ENCODE results near the gene TGFBR3.

Gene TGFBR3

DNA sequence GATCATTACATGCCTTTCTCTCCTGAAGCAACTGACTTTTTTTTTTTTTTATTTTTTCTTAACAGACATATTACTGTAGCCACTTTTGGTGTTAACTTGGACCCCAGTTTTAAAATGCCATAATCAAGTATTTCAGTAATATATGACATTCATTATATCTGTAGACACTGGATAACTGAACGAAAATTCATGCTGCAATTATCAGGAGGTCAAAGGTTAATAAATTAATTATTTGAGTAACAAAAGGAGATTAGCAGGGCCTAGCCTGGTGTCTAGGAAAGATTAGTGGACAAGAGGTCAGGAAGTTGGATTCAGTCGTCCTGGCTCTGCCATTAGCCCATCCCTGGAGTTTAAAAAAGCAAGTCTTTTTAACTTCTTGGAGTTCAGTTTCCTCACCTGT is 168.1 kb downstream of the TGFBR3 start:
- no peak for DNase-seq (ENCODE audit: low read depth in 2 of 3, low spot score in 1 of 3)

DNA sequence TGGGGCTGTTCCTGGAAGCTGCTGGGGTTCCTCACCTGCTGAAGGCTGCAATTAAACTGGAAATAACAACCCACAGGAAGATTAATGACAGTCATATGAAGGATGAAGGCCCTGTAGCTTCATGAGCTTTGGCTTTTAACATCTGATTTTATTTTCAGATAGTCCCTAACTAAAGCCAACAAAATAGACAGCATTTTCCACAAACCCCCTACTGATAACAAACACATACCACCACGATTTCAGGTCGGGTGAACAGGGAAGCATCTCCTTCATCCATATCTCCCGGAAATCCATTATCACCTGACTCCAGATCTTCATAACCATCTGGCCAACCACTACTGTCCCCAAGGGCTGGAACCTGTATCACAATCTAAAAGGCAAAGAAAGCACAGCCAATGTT is 169.6 kb downstream of the TGFBR3 start:
- no peak for DNase-seq (ENCODE audit: low read depth in 2 of 3, low spot score in 1 of 3)

DNA sequence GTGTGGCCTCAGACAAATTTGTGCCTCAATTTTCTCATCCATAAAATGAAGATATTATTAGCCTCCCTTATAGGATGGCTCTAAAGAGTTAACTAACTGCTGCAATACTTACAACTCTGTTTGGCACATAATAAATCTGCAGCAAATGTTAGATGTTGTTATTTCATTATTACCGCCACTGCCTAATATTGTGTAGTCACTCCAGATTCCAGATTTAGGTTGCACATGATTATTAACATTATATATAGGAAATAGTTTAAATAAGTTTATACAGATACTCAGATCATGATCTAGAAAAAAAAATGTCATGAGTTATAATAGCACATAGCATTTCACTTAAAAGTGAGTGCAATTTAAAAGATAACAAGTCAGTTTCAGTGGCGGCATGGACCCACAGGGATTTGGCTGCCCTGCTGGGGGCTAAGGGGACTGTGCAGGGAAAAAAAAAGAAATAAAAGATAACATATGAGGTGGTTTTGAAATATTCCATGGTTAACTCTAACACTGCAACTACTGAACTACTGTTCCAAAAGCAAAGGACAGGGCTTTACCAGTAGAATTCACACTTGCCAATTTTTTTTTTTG is 170.4 kb downstream of the TGFBR3 start:
- no peak for DNase-seq (ENCODE audit: low read depth in 2 of 3, low spot score in 1 of 3)

- no peak for DNase-seq (ENCODE audit: low read depth in 2 of 3, low spot score in 1 of 3)
These were observed 171.0 kb downstream of the TGFBR3 start for GRCh38 chr1:91714867-91715381.

DNA sequence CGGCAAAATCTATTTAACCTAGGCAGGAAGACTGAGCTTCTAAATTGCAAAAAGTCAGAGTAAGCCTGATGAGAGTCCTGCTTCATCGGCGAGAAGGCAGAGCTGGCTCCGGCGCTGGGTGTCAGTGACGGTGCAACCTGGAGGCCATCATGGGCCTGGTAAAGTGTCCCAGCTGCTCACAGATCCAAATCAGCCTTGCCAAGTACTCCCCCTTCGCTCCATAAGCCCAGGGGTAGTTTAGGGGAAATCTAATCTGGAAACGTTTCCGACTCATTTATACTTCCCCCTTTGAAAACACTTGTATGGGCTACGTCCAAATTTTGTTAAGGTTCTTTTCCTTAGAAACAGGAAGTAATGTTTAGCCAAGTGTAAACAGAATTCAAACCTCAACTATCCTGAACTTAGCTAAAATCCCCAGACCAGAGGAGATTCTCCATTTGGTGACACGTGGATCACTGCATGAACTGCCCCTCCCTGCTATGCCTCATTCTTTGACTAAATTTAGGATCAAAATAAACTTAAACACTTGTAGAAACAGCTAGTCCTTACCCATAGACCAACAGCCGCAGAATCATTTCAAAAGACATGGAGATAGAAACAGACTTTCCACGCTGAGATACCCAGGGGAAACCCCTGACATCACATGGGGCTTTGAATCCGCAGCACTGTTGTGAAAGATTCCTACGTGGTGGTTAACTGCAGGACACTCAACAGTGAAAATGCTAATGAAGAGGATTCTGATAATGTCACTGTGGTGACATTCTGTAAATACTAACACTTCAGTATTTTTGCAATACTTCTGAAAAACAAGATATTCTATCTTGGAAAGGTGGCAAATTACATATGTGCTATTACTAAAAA is 172.7 kb downstream of the TGFBR3 start:
- peak; percentile 34 to 62 (median 53) for DNase-seq (ENCODE audit: low read depth in 2 of 3, low spot score in 1 of 3)

DNA sequence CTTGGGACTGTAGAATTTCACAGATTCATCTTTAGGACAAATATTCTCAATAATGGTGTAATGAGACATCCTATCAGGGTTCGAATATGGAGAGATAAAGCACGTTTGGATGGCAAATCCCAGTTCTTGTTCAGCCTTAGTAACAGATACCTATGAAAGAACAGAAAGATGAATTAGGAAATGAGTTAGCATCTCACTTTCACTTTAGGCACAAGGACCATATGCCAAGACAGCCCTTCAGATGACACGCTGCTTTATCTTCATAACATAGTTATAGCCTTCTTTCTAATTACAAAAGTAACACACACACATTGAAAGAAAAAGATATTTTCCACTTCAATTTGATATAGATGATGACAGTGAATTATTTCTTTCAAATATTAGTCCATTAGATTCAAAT is 173.6 kb downstream of the TGFBR3 start:
- DNase-seq (ENCODE audit: low read depth in 2 of 3, low spot score in 1 of 3): no peak

DNA sequence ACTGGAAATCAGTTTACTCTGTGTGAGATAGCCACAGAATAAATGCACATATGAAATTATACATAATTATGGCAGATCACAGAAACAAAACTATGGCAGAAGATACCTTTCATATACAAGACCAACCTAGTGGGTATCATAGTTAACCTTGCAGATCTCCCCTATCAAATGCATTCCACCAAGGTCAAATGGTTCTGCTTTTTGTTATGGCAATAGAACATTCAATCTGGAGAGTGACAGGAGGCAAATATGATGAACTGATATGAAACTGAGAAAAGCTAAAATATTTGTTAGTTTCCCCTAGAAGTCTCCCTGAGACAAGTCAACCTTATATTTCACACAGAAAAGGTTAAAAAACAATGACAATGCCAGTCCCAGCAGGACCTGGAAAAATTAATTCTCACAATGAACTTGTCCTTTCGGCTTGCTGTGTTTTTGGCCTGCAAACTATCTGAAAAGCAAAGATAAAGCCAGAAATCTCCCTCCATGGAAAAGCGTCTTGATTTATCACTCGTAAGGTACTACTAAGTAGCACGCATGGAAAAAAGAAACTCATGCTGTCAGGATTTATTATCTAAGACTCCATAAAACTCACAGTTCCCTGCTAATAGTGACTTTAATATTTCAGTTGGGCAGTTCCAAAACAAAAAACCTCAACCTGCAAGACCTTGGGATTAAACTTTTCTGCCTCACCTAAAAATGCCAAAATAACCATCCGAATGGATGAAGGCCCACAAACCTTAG is 174.3 kb downstream of the TGFBR3 start:
- DNase-seq (ENCODE audit: low read depth in 2 of 3, low spot score in 1 of 3): no peak

DNA sequence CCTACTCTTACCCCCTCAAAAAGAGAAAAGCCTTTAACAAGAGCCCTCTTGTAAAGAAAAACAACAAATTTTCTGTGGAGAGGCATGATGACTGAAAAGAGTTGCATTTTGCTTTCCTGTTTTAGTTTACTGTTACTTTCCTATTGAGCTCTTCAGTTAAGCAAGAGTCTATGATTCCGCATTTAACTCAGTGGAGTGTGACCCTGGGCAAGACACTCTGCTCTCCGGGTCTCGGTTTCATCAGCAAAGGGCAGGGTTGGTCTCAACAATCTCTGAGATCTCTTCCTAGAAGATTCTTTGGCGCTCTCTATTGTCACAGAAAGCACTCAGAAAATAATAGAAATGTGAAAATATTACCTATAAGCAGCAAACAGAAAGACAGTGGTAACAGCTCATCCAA is 175.7 kb downstream of the TGFBR3 start:
- DNase-seq (ENCODE audit: low read depth in 2 of 3, low spot score in 1 of 3): no peak

GRCh38 chr1:91708691-91709090 is 177.3 kb downstream of the TGFBR3 start:
- no peak for DNase-seq (ENCODE audit: low read depth in 2 of 3, low spot score in 1 of 3)

GRCh38 chr1:91707890-91708218 is 178.1 kb downstream of the TGFBR3 start:
- no peak for DNase-seq (ENCODE audit: low read depth in 2 of 3, low spot score in 1 of 3)

- no peak for DNase-seq (ENCODE audit: low read depth in 2 of 3, low spot score in 1 of 3)
These were observed 178.6 kb downstream of the TGFBR3 start for GRCh38 chr1:91707114-91707889.

GRCh38 chr1:91706140-91706957 is 179.6 kb downstream of the TGFBR3 start:
- no peak for DNase-seq (ENCODE audit: low read depth in 2 of 3, low spot score in 1 of 3)

DNA sequence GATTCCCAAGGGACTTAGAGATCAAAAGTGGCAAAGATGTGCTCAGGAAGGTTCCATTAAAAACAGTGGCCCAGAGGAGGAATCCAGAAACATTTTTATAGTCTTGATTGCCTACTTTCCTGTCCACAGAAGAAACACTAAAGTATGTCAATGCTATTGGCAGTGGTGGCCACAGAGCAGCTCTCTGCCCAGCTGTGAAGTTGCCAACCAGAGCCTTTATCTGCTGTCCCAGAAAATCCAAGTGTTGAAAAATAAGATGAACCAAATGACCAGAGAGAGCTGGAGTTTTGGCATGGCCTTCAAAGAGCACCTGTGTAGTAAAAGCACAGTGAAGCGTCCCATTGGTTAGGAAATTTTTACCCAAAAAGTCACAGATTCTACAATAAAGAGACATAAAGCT is 181.2 kb downstream of the TGFBR3 start:
- DNase-seq (ENCODE audit: low read depth in 2 of 3, low spot score in 1 of 3): no peak

DNA sequence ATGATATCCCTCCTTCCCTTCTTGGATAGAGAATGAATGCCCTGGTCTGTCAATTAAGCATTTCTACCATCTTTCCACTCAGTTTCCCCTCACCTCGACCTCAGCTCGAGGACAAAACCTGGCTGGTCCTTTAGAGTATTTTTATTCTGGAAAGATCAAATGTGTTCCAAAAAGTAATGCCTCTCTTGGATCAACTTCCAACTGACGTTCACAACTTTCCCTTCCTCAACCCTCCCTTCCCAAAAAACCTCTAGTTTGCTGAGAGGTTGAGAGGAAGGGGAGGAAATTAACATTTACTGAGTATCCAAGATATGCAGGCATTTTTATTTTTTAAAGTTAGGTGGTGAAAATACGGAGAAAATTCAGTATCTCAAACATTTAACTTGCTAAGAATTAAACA is 182.9 kb downstream of the TGFBR3 start:
- no peak for DNase-seq (ENCODE audit: low read depth in 2 of 3, low spot score in 1 of 3)

DNA sequence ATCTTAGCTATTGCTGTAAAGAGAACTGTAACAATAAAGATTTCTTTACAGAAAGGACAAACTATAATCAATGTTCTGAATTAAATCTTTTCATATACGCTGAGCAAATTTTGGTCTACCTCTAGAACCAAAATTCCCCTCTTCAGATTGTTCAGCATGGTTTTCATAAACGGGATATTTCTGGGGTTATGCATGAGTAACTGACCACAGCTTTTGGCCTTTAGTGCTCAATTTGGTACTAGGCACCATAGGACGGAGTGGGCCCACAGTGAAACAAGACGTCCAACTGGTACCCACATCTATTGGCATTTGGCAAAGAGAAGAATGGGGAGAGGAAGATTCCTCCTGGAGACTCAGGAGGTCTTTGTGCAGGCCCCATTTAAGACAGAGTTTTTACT is 184.5 kb downstream of the TGFBR3 start:
- no peak for DNase-seq (ENCODE audit: low read depth in 2 of 3, low spot score in 1 of 3)

DNA sequence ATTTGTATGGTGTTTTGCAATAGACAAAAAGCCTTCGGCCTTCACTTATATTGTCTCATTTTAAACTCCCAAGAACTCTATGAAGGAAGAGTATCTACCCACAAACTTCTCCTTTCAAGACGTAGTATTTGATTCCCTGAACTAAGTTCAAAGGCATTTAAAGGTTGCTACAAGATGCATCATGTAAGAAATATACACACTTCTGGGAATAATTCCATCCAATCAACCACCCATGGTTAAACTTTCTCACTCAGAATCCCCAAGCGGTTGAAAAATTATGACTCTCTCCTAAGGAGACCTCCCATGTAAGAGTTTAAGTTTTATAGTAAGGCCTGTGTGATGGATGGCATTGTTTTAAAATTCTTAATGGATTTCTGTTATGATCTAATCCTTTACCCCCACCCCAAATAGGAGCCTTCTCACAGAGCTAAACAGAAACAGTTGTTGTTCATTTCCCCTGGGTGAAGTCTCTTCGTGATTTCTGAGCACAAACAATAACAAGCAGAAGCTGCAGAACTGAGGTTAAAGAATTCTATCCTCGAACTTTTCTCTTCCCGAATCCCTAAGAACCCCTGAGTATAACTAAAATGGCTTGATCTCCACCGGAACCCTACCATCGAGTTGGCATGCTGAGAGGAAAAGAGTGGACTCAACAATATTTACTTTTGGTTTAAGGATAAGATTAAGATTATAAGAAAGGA is 185.0 kb downstream of the TGFBR3 start:
- no peak for DNase-seq (ENCODE audit: low read depth in 2 of 3, low spot score in 1 of 3)

DNA sequence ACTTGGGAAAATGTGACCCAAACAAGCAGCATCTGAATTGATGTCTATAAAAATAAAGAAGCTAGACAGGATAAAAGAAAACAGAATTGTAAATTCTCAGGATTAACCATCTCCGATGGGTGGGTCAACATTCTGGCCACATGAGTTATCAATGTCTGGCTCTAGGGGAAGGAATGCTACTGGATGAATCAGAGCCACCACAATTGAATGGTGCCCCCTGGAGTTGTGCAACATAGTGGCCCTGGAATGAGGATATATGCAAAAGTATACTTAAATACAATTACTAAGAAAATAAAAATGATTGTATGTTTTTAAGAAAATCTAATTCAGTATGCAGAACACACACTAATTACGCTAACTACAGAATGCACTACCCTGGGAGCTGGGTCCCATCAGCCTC is 185.6 kb downstream of the TGFBR3 start:
- no peak for DNase-seq (ENCODE audit: low read depth in 2 of 3, low spot score in 1 of 3)

- no peak for DNase-seq (ENCODE audit: low read depth in 2 of 3, low spot score in 1 of 3)
These were observed 186.5 kb downstream of the TGFBR3 start for GRCh38 chr1:91699339-91699974.

DNA sequence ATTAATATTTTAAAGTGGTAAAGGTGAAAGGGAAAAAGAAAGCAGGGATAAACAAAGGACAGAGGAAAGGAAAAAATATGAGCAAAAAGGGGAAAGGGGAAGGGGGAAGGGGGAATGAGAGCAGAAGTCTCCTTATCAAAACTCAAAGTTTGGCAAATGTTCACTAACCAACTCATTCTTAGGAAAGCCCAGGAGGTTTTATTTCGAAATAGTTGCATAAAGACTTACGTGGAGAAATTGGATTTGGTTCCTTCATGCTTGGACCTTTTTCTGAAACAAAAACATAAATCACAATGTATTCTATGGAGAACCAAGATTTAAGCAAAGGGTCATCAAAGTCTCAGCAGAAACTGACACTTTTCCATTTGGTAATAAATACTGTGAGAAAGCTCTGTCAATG is 188.1 kb downstream of the TGFBR3 start:
- DNase-seq (ENCODE audit: low read depth in 2 of 3, low spot score in 1 of 3): no peak

Measured in stimulated activated CD4-positive, alpha-beta T cell treated with anti-CD3 and anti-CD28 coated beads, Interleukin-12 subunit alpha, Interleukin-12 subunit beta, amount 100 ng/mL, for 48 hours (primary cell).